Cardiac atrium fibroblast (primary cell): ENCODE results near the gene EHD2. TPM values are rescaled to one million over a fixed set of nuclear protein-coding genes. Genes with fewer than 3 reads are reported as not detected.

Experiments used
- total RNA-seq: library from RNA; depleted of rRNA; stranded (reverse); fragments of >200 nt; gene quantifications from 2 replicates; pipeline ENCODE4 v1.2.3, GENCODE V29; 2015

EHD2 gene, protein sequence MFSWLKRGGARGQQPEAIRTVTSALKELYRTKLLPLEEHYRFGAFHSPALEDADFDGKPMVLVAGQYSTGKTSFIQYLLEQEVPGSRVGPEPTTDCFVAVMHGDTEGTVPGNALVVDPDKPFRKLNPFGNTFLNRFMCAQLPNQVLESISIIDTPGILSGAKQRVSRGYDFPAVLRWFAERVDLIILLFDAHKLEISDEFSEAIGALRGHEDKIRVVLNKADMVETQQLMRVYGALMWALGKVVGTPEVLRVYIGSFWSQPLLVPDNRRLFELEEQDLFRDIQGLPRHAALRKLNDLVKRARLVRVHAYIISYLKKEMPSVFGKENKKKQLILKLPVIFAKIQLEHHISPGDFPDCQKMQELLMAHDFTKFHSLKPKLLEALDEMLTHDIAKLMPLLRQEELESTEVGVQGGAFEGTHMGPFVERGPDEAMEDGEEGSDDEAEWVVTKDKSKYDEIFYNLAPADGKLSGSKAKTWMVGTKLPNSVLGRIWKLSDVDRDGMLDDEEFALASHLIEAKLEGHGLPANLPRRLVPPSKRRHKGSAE
- total RNA-seq: 261 and 300 TPM in 2 replicates

DNA sequence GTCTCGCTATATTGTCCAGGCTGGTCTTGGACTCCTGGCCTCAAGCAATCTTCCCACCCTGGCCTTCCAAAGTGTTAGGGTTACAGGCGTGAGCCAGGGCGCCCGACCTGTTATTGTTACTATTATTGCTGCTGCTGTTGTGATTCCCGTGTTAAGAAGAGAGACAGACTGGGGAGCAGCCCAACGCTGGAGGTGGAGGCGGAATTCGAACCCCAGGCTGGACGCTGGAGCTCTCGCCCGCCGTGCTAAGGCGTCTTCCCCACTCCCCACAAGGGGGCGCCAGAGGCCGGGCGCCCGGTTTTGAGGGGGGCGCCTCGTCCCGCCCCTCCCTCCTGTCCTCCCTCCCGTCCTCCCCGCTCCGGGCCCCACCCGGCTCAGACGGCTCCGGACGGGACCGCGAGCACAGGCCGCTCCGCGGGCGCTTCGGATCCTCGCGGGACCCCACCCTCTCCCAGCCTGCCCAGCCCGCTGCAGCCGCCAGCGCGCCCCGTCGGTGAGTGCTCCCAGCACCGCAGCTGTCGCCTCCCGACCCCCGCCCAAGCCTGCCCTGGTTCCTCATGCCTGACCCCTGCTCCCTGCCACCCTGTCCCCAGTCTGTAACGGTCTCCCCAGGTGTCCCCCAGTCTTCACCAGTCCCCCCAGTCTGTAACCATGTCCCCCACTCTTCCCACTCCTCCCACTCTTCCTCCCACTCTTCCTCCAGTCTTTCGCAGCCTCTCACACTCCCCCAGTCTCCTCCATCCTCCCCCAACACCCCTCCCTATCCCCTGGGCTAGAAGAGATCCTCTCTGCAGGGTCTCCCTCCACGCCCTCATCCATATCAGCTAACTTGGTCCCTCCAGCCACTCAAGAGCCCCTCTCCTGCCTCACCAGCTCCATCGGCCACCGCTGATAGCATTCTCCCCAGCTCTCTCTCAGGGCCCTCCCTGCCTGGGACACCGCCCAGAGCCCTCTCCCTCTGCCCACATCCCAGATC is at the start of gene EHD2:
Gene EHD2 (plus strand): TSS at position 377 of the 976 bp plus-strand sequence. CDS start 3,191 bp downstream, outside the sequence.

DNA sequence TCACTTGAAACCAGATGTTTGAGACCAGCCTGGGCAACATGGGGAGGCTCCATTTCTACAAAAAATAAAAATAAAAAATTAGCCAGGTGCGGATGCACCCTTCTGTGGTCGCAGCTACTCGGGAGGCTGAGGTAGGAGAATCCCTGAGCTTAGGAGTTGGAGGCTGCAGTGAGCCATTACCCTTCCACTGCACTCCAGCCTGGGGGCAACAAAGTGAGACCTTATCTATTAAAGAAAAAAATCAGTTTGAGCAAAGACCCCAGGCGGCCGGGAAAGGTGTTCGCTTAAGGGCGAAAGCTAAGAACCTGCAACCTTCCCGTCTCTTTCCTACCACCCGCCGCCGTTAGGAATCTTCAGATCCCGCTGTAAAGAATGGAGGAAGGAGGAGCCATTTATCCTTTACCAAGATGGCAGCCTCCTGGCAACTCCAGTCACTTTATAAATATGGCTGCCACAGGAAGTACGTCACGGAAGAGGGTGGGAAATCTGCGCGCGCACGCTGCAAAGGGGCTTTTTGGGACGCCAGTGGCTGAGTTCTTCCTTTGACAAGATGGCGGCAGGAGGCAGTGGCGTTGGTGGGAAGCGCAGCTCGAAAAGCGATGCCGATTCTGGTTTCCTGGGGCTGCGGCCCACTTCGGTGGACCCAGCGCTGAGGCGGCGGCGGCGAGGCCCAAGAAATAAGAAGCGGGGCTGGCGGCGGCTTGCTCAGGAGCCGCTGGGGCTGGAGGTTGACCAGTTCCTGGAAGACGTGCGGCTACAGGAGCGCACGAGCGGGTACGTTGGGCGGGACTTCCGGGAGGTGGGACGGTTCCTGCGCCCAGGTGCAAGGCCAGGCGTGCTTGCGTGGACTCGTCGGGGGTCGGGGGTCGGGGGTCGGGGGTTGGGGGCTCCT is 32.0 kb downstream of the EHD2 start, which contains the start of gene NOP53:
Gene NOP53 (plus strand): TSS at position 537 of the 892 bp plus-strand sequence. CDS start 14 bp downstream, at position 551.

DNA sequence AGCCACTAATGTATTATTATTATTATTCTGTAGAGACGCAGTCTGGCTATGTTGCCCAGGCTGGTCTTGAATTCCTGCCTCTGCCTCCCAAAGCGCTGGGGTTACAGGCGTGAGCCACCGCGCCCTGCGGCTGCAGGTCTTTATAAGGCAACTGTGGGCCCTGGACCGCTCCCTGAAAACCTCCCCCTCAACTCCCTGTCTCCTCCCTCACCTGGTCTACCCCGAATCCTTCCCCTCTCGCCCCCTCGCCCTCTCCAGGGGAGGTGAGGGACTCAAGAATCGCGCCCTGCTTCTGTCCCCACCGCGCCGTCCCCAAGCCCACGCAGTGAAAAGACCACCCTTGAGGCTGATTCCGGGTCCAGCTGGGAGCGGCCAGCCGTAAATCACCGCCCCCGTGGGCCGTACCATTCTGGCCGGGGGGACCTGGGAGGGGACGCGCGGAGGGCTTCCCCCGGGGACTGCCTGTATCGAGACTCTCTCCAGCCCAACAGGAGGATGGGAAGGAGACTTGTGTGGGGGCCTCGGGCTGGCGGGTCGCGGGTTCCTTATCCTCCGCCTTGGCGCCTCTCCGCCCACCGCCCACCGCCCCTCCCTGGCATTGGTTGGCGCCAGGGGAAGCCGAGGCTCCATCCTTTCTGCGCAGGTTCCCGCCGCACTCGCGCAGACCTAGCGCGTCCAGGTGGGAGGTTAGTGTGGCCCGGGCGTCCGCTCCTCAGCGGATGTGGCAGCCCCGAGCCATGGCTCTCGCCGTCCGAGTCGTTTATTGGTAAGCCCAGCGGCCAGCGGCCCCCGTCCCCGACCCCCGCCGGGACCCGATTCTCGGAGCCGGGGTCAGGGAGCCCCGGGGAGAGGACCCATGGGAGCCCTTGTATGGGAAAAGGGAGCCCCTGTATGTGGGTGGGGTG is 65.1 kb downstream of the EHD2 start, which contains the start of gene SELENOW:
Gene SELENOW (plus strand): TSS at position 655 of the 905 bp plus-strand sequence. CDS start 83 bp downstream, at position 738.

Other genes with a start within 250 kb of the EHD2 start
- gene SLC8A2, start 241.5 kb upstream of the EHD2 start, total RNA-seq: under 0.01 and 0.32 TPM in 2 replicates
- gene KPTN, start 229.2 kb upstream of the EHD2 start, total RNA-seq: 3.7 and 9.0 TPM in 2 replicates
- 97.8 and 147 TPM in 2 replicates for gene NAPA, start 198.4 kb upstream of the EHD2 start, total RNA-seq
- under 0.01 and 1.1 TPM in 2 replicates for gene ZNF541, start 140.3 kb upstream of the EHD2 start, total RNA-seq
- gene BICRA, start 104.3 kb upstream of the EHD2 start, total RNA-seq: 1.1 and 1.3 TPM in 2 replicates
- 167 and 243 TPM in 2 replicates for gene NOP53, start 32.1 kb downstream of the EHD2 start, total RNA-seq
- gene SELENOW, start 65.3 kb downstream of the EHD2 start, total RNA-seq: 400 and 424 TPM in 2 replicates
- gene TPRX1, start 91.1 kb downstream of the EHD2 start, total RNA-seq: not detected in 2 replicates
- gene CRX, start 108.5 kb downstream of the EHD2 start, total RNA-seq: not detected in 2 replicates
- not detected in 2 replicates for gene TPRX2, start 145.8 kb downstream of the EHD2 start, total RNA-seq
- gene SULT2A1, start 172.9 kb downstream of the EHD2 start, total RNA-seq: not detected in 2 replicates